ACC112 (cell line): ENCODE results near the gene EARS2.

Source experiments
- H2AFZ ChIP-seq: fragments of 200-600 bp; sonication (generic); one replicate; pipeline ENCODE4 v1.6.0; 2017; ENCODE audit warnings: antibody characterized with exemption, low read length; ENCODE audit not compliant: unreplicated experiment
- H3K27ac ChIP-seq: fragments of 200-600 bp; sonication (generic); 2 replicates; pipeline ENCODE4 v1.5.1; 2014; ENCODE audit warnings: low read depth, mild to moderate bottlenecking, antibody characterized with exemption, low read length, moderate library complexity
- H3K27me3 ChIP-seq: fragments of 200-600 bp; sonication (generic); 2 replicates; pipeline ENCODE4 v1.6.1; 2014; ENCODE audit warnings: mild to moderate bottlenecking, antibody characterized with exemption, low read length, moderate library complexity, mixed read lengths; ENCODE audit not compliant: insufficient read depth
- H3K36me3 ChIP-seq: fragments of 200-600 bp; sonication (generic); 2 replicates; pipeline ENCODE4 v1.6.1; 2016; ENCODE audit warnings: mild to moderate bottlenecking, antibody characterized with exemption, low read length, moderate library complexity, mixed read lengths; ENCODE audit not compliant: insufficient read depth
- H3K4me1 ChIP-seq: fragments of 200-600 bp; sonication (generic); one replicate; pipeline ENCODE4 v1.6.1; 2016; ENCODE audit warnings: low read length, mixed read lengths; ENCODE audit not compliant: insufficient read depth, unreplicated experiment, control insufficient read depth
- H3K4me3 ChIP-seq: fragments of 200-600 bp; sonication (generic); 2 replicates; pipeline ENCODE4 v1.5.1; 2014; ENCODE audit warnings: mild to moderate bottlenecking, low read depth, low read length
- H3K79me2 ChIP-seq: fragments of 200-600 bp; sonication (generic); one replicate; pipeline ENCODE4 v1.6.0; 2016; ENCODE audit warnings: low read length; ENCODE audit not compliant: control insufficient read depth, unreplicated experiment, insufficient read depth

Gene EARS2

GRCh38 chr16:23482778-23483177, 74.4 kb downstream of the EARS2 start:
- H3K79me2 ChIP-seq, result no peaks in the 10 kb centered on the region
- H3K27ac ChIP-seq, result no peak overlapping the region
- no peaks in the 10 kb centered on the region for H3K4me1 ChIP-seq
- H2AFZ ChIP-seq, result no peak overlapping the region
- H3K4me3 ChIP-seq, result no peak overlapping the region
- no peaks in the 10 kb centered on the region for H3K27me3 ChIP-seq
- H3K36me3 ChIP-seq, result peaks cover 29% of the 10 kb centered on the region; the same call in 1 of the 2 replicates

GRCh38 chr16:23480257-23480656, 76.9 kb downstream of the EARS2 start:
- no peaks in the 10 kb centered on the region for H3K79me2 ChIP-seq

GRCh38 chr16:23479138-23479537, 78.0 kb downstream of the EARS2 start:
- Histone ChIP-seq H3K36me3 (peaks cover 19% of the 10 kb centered on the region; the same call in 1 of the 2 replicates), H3K4me1 (no peaks in the 10 kb centered on the region), H3K27me3 (no peaks in the 10 kb centered on the region), H3K79me2 (no peaks in the 10 kb centered on the region), H3K27ac (no peak overlapping the region), H3K4me3 (no peak overlapping the region), H2AFZ (no peak overlapping the region)

More at GRCh38 chr16:23480257-23480656, 76.9 kb downstream of the EARS2 start:
- Histone ChIP-seq H3K4me1 (no peaks in the 10 kb centered on the region), H3K36me3 (peaks cover 18% of the 10 kb centered on the region; the same call in 1 of the 2 replicates), H3K4me3 (no peak overlapping the region), H2AFZ (no peak overlapping the region), H3K27ac (no peak overlapping the region), H3K27me3 (no peaks in the 10 kb centered on the region)

GRCh38 chr16:23478566-23478965, 78.6 kb downstream of the EARS2 start:
- Histone ChIP-seq H3K36me3 (peaks cover 19% of the 10 kb centered on the region), H3K27me3 (no peaks in the 10 kb centered on the region), H3K27ac (no peak overlapping the region)

GRCh38 chr16:23476289-23476688, 80.9 kb downstream of the EARS2 start:
- H3K4me3 ChIP-seq, result no peak overlapping the region
- H3K36me3 ChIP-seq, result peaks cover 14% of the 10 kb centered on the region
- H2AFZ ChIP-seq, result no peak overlapping the region
- no peaks in the 10 kb centered on the region for H3K79me2 ChIP-seq
- H3K27ac ChIP-seq, result no peak overlapping the region
- H3K27me3 ChIP-seq, result no peaks in the 10 kb centered on the region
- no peaks in the 10 kb centered on the region for H3K4me1 ChIP-seq

More at GRCh38 chr16:23478566-23478965, 78.6 kb downstream of the EARS2 start:
- Histone ChIP-seq H3K79me2 (no peaks in the 10 kb centered on the region), H3K4me3 (no peak overlapping the region), H2AFZ (no peak overlapping the region), H3K4me1 (no peaks in the 10 kb centered on the region)
